NT2/D1 (cell line): ENCODE measurements around the gene PLEKHD1.

Experiments
- DNase-seq: peaks from one replicate; pipeline ENCODE4 v3.0.0-alpha.2; 2011; ENCODE audit warnings: low read depth, low spot score
- H3K27me3 ChIP-seq: 2 replicates; pipeline ENCODE4 v1.6.0; 2011; ENCODE audit warnings: mild to moderate bottlenecking; ENCODE audit not compliant: insufficient read length, insufficient read depth
- H3K36me3 ChIP-seq: 2 replicates; pipeline ENCODE4 v1.6.1; 2011; ENCODE audit warnings: mild to moderate bottlenecking, low read length, mixed read lengths; ENCODE audit not compliant: insufficient read depth, insufficient read length
- H3K4me1 ChIP-seq: 2 replicates; pipeline ENCODE4 v1.5.1; 2011; ENCODE audit not compliant: insufficient read depth, insufficient read length
- H3K4me3 ChIP-seq: 2 replicates; pipeline ENCODE4 v1.5.1; 2011; ENCODE audit warnings: low read depth; ENCODE audit not compliant: insufficient read length
- H3K9ac ChIP-seq: 2 replicates; pipeline ENCODE4 v1.6.0; 2011; ENCODE audit warnings: low read depth; ENCODE audit not compliant: insufficient read length
- H3K9me3 ChIP-seq: 2 replicates; pipeline ENCODE4 v1.5.1; 2011; ENCODE audit warnings: mild to moderate bottlenecking, low read length; ENCODE audit not compliant: insufficient read depth
- SUZ12 ChIP-seq: IDR thresholded peaks from 2 replicates; pipeline ENCODE4 v1.6.1; 2011; ENCODE audit not compliant: insufficient read length, insufficient read depth; ENCODE audit errors: extremely low read depth
- YY1 ChIP-seq: IDR thresholded peaks from 2 replicates; pipeline ENCODE4 v1.6.1; 2011; ENCODE audit not compliant: insufficient read length, insufficient read depth
- ZNF274 ChIP-seq: IDR thresholded peaks from 2 replicates; pipeline ENCODE4 v1.6.1; 2011; ENCODE audit warnings: mild to moderate bottlenecking, low read depth, low read length

The PLEKHD1 gene

GRCh38 chr14:69459122-69459521 is 25.4 kb upstream of the PLEKHD1 start:
- Histone ChIP-seq H3K27me3 (no peaks in the 10 kb centered on the region), H3K4me1 (no peaks in the 10 kb centered on the region), H3K4me3 (no peak overlapping the region), H3K9ac (no peak overlapping the region), H3K36me3 (peaks cover 41% of the 10 kb centered on the region), H3K9me3 (no peaks in the 10 kb centered on the region)
- no peak for TF ChIP-seq YY1
- no peak for TF ChIP-seq SUZ12
- no peak for TF ChIP-seq ZNF274
- DNase-seq = no peak

GRCh38 chr14:69460093-69460701 is 24.3 kb upstream of the PLEKHD1 start:
- no peak overlapping the region for H3K4me3 ChIP-seq
- no peaks in the 10 kb centered on the region for H3K4me1 ChIP-seq
- no peaks in the 10 kb centered on the region for H3K27me3 ChIP-seq
- no peak overlapping the region for H3K9ac ChIP-seq
- peaks cover 41% of the 10 kb centered on the region for H3K36me3 ChIP-seq
- TF ChIP-seq YY1 = no peak
- no peak for TF ChIP-seq ZNF274
- TF ChIP-seq SUZ12 = no peak
- no peak for DNase-seq
- no peaks in the 10 kb centered on the region for H3K9me3 ChIP-seq

- Histone ChIP-seq H3K9me3 (no peaks in the 10 kb centered on the region), H3K4me1 (no peaks in the 10 kb centered on the region), H3K4me3 (no peak overlapping the region), H3K36me3 (peaks cover 13% of the 10 kb centered on the region), H3K9ac (no peak overlapping the region), H3K27me3 (no peaks in the 10 kb centered on the region)
- no peak for DNase-seq
- TF ChIP-seq SUZ12 (no peak), YY1 (no peak), ZNF274 (no peak)
Observed at GRCh38 chr14:69464379-69464778, 20.1 kb upstream of the PLEKHD1 start.

GRCh38 chr14:69464829-69465228 is 19.7 kb upstream of the PLEKHD1 start:
- Histone ChIP-seq H3K4me1 (no peaks in the 10 kb centered on the region), H3K36me3 (peaks cover 13% of the 10 kb centered on the region), H3K9me3 (no peaks in the 10 kb centered on the region), H3K9ac (no peak overlapping the region), H3K4me3 (no peak overlapping the region), H3K27me3 (no peaks in the 10 kb centered on the region)
- TF ChIP-seq SUZ12 = no peak
- TF ChIP-seq YY1 = no peak
- no peak for TF ChIP-seq ZNF274
- no peak for DNase-seq

- no peak overlapping the region for H3K4me3 ChIP-seq
- no peaks in the 10 kb centered on the region for H3K36me3 ChIP-seq
- H3K9me3 ChIP-seq = no peaks in the 10 kb centered on the region
- TF ChIP-seq SUZ12 (no peak), YY1 (no peak)
- DNase-seq = no peak
- H3K4me1 ChIP-seq = no peaks in the 10 kb centered on the region
- H3K9ac ChIP-seq = no peak overlapping the region
- H3K27me3 ChIP-seq = no peaks in the 10 kb centered on the region
Observed at GRCh38 chr14:69468949-69469348, 15.6 kb upstream of the PLEKHD1 start.

- H3K27me3 ChIP-seq = no peaks in the 10 kb centered on the region
- no peaks in the 10 kb centered on the region for H3K9me3 ChIP-seq
- no peaks in the 10 kb centered on the region for H3K36me3 ChIP-seq
- no peak for TF ChIP-seq SUZ12
- no peak for TF ChIP-seq ZNF274
- TF ChIP-seq YY1 = no peak
- H3K4me1 ChIP-seq = no peaks in the 10 kb centered on the region
- H3K9ac ChIP-seq = no peak overlapping the region
- H3K4me3 ChIP-seq = no peak overlapping the region
- DNase-seq = no peak
Observed at GRCh38 chr14:69471436-69471835, 13.1 kb upstream of the PLEKHD1 start.

- H3K27me3 ChIP-seq = no peaks in the 10 kb centered on the region
- H3K9me3 ChIP-seq = no peaks in the 10 kb centered on the region
- H3K4me1 ChIP-seq = no peaks in the 10 kb centered on the region
- H3K36me3 ChIP-seq = no peaks in the 10 kb centered on the region
- no peak for DNase-seq
- no peak overlapping the region for H3K4me3 ChIP-seq
- H3K9ac ChIP-seq = no peak overlapping the region
- no peak for TF ChIP-seq SUZ12
- TF ChIP-seq YY1 = no peak
- no peak for TF ChIP-seq ZNF274
Observed at GRCh38 chr14:69471916-69472315, 12.6 kb upstream of the PLEKHD1 start.
